NCI-H2196 (cell line): ENCODE data around the gene FCGBP.

Experiments used
- DNase-seq: peaks from one replicate; lab custom pipeline; 2025; ENCODE audit not compliant: unreplicated experiment; lab: John Stamatoyannopoulos, UW

Gene FCGBP

GRCh38 chr19:39949026-39949747, 14.8 kb upstream of the FCGBP start:
- no peak for DNase-seq

DNA sequence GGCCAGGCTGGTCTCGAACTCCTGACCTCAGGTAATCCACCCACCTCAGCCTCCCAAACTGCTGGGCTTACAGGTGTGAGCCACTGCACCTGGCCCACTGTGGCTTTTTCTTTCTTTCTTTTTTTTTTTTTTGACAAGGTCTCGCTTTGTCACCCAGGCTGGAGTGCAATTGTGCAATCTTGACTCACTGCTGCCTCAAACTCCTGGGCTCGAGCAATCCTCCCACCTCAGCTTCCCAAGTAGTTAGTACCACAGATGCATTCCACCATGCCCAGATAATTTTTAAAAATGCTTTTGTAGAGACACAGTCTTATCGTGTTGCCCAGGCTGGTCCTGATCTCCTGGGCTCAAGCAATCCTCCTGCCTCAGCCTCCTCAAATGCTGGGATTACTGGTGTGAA, 12.1 kb upstream of the FCGBP start:
- no peak for DNase-seq

- no peak for DNase-seq
These were observed 9.2 kb upstream of the FCGBP start for GRCh38 chr19:39943586-39943985.

- no peak for DNase-seq
These were observed 7.9 kb upstream of the FCGBP start for GRCh38 chr19:39942366-39942730.

- no peak for DNase-seq
These were observed 7.4 kb upstream of the FCGBP start for GRCh38 chr19:39941615-39942365.

DNA sequence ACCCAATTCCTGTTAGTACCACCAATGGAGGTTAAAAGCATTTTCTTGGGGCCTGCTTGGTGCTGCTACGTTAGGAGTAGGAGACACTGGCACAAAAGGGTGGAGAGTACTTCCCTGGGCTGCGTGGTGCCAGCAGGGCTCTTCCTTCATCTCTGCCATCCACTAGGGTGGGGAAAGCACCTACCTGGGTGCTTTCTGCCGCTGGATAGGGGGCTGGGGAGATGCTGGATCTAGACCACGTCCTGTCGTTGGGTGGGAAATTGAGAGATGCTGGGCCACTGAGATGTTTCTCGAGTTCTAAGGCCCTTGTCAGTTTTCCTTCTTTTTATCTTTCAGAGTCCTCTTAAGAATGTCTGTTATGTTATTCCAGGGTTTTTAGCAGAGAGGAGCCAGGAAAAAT, 6.7 kb upstream of the FCGBP start:
- no peak for DNase-seq

- DNase-seq = no peak
These were observed 5.9 kb upstream of the FCGBP start for GRCh38 chr19:39940221-39940833.

DNA sequence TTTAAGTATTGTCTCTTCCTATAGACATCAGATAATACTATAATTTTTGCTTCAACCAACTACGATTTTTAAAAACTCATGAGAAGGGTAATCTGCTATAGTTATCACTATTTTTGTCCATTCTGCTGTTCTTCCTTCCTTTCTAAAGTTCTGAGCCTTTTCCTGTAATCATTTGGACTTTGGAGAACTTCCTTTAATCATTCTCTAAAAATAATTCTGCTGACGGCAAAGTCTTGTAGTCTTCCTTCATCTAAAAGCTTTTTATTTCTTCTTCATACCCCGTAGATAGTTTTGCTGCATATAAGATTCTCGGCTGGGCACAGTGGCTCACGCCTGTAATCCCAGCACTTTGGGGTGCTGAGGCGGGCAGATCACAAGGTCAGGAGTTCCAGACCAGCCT, 5.1 kb upstream of the FCGBP start:
- DNase-seq = no peak

DNA sequence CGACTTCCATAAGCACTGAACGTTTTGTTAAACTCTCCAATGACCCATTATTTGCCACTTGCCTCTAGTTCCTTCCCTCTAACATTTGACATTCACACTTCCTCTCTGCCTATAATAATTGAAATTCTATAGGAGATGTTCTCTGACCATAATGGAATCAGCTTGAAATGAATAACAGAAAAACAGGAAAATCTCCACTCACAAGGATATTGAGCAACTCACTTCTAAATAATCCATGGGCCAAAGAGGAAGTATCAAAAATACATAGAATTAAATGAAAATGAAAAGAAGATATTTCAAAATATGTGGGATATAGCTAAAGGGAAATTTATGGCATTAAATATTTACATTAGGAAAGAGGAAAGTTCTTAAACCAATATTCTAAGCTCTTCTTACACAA, 3.4 kb upstream of the FCGBP start:
- no peak for DNase-seq

- no peak for DNase-seq
These were observed 2.8 kb upstream of the FCGBP start for GRCh38 chr19:39937094-39937720.

- DNase-seq = no peak
These were observed 2.2 kb upstream of the FCGBP start for GRCh38 chr19:39936622-39937021.

GRCh38 chr19:39936020-39936419, 1.6 kb upstream of the FCGBP start:
- no peak for DNase-seq

- DNase-seq = no peak
These were observed 879 bp upstream of the FCGBP start for GRCh38 chr19:39935364-39935661.

GRCh38 chr19:39929750-39930149, 4.7 kb downstream of the FCGBP start:
- DNase-seq = no peak

GRCh38 chr19:39928357-39928725, 6.1 kb downstream of the FCGBP start:
- DNase-seq = no peak

DNA sequence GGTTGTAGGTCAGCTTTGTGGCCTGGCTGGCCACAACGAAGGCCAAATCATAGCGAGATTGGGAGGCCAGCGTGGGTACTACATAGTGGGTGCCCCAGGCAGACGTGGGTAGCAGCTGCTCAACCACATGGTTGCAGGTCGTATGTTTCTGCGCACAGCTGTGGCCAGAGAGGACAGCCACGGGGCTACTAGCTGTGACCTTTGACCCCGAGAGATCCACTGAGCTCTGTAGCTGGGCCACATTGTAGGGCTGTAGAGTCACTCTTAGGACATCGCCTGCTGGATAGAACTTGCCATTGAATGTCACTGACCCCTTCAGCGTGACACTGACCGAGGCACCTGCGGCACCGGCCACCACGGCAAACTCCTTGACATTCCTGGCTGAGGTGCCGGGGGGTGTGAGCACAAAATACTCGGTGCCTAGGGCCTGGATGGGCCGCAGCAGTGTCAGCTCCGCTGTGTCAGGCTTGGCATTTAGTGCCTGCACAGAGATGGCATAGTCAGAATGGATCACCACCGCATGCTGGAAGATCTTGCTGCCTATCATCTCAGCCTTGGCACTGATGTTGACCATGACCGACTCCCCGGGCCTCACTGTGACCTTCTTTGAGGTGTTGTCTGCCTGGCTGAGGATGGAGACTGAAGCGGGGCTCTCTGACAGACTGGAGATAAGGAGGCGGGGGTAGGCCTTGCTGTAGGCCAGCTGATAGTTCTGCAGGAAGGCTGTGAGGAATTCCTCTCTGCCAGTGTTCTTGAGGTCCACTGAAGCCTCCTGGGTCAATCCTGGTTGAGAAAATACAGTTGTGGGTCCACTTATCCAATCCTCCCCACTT, 6.7 kb downstream of the FCGBP start:
- no peak for DNase-seq

DNA sequence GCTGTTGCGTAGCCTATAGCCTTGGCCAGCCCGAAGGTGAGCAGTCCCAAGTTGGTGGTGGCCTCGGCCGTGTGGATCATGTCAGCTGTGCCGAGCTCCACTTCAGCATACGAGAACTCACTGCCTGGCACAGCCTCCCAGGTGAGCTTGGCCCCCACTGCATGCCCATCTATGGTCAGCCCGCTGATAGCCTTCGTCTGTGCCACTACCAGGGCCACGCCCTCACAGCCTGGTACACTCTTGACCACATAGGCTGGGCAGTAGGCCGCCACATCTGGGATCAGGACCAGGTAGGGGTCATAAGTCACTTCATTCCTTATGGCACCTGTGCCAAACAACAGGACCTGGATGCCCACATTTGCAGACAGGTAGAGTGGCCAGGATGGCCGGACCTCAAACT, 7.4 kb downstream of the FCGBP start:
- no peak for DNase-seq

DNA sequence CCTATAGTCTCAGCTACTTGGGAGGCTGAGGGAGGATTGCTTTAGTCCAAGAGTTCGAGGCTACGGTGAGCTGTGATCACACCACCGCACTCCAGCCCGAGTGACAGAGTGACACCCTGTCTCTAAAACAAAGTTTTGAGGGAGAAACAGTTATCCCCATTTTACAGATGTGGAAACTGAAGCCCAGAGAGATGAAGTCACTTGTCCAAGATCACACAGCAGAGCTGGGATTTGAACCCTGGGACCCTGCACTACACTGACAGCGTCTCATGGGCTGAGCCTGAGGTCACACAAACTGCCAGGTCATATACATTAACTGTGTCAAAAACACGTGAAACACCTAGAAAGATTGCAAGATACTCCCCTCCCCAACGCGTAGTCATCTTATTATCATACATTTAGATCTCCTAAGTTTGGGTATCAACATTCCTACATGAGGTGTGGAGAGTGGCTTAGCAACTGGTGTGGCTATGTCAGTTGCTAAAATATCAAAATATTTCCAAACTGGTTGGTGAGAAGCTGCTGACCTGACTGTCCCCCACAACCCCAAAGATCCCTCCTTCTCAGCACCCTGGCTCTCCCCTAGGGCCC, 8.2 kb downstream of the FCGBP start:
- no peak for DNase-seq

GRCh38 chr19:39924952-39925351, 9.5 kb downstream of the FCGBP start:
- DNase-seq = no peak

DNA sequence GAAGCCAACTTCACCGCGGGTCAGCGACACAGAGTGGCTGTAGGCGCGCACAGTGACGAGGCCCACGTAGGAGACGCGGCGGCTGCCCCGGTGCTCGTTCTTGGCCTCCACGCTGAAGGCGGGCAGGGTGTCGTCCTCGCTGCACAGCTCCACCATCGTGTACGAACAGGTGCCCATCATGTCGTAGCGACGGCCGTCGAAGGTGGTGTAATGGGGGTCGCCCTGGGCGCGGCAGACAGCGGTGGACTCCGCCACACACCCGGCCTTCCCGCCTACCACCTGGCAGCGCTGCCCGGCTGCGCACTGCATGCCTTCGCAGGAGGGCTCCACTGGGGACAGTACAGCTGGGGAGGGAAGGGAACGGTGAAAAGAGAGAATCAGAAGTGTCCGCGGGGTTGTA, 10.0 kb downstream of the FCGBP start:
- DNase-seq = no peak

- no peak for DNase-seq
These were observed 10.6 kb downstream of the FCGBP start for GRCh38 chr19:39923862-39924261.
